ENCODE data around the gene FUNDC2.

FUNDC2 gene

DNA sequence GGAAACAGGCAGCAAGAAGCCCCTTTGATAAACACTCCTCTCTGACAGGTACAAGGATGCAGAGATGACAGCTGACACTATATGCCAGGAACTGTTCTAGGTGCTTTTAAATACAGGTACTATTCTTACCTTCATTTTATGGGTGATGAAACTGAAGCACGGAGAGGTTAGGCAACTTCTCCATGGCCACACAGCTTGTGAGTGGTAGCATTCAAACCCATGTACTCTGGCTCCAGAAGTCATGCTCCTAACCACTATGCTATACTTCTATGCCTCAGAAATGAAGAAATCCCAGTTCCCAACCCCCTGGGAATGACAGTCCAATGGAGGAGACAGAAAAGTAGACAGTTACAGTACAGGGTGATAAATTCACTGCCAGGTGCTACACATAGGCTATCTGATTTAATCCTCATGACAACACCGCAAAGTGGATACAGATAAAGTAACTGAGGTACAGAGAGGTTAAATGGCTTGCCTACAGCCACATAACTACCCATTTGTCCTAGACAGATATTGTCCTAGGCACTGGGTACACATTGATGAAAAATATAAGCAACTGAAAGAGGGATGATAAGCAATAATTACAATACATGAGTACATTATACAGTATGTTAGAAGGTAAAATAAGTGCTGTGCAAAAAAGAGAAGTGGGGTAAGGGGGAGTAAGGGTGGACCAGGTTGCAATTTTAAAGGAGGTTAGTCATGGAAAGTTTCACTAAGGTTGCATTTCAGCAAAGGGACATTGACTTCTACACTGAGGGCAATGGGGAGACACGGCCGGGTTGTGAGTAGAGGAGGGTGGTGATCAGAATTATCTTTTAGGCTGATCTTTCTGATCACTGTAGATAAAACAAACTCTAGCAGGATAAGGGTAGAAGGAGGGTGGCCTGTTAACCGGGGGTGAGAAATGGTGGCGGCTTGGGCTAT lies 2.5 kb upstream of the FUNDC2 start:
- FAIRE-seq (no peak), DNase-seq (ENCODE audit: low spot score) (no peak)

DNA sequence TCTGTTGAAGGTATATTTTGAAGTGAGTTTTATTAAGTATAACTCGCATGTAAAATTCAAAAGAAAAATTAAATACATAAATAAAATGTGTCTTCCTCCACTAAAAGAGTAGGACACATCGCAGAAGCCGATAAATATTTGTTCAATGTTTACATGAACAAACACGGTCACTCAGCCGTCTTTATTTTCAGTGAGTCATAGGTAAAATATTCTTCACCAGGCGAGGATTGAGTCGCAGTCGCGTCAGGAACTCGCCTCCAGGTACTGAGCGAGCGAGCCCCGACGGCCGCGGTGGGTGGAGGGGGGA lies 271 bp upstream of the FUNDC2 start:
- FAIRE-seq: no peak

DNA sequence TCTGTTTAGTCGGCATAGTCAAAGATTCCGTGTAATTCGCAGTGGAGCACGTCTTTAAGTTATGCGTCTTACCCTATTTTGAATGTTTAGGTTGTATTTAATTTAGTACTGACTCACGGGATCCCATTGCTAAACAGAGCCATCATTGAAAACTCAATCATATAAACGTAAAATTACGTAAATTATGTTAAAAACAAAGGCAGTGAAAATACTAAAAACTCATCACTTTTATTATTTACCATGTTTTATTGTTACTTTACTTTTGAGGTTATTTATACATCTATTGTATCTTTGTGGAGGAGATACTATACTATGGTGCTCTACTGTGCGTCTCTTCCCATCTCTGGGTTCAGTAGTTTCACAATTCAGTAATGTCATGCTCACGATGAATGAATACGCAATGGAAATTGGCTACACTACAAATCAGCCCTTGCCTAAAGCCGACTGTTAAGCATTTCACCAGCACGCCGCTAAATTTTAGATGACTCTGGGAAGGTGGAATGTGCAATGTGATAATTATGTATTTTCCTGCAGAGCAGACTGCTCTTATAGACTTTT lies 944 bp downstream of the FUNDC2 start:
- FAIRE-seq (no peak), DNase-seq (ENCODE audit: low spot score) (no peak)

More for the DNA sequence above, 271 bp upstream of the FUNDC2 start:
- no peak for DNase-seq (ENCODE audit: low spot score)

DNA sequence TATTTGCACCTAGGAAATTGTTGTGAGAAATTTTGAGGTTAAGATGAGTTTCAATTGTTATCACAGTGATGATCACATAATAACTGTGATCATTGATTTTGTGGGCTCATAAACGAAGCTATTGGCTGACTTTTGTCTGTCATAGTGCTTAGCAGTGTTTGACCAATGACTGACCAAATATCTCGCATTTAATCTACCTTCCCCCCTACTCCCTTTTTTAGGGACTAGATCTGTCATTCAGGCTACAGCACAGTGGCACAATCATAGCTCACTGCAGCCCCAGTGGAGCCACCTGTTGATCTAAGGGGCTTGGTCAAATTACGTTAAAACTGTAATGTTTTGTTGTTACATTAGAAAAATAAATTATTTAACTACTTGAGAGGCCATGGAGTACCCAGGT lies 1.5 kb downstream of the FUNDC2 start:
- DNase-seq (ENCODE audit: low spot score) (no peak), FAIRE-seq (no peak)

DNA sequence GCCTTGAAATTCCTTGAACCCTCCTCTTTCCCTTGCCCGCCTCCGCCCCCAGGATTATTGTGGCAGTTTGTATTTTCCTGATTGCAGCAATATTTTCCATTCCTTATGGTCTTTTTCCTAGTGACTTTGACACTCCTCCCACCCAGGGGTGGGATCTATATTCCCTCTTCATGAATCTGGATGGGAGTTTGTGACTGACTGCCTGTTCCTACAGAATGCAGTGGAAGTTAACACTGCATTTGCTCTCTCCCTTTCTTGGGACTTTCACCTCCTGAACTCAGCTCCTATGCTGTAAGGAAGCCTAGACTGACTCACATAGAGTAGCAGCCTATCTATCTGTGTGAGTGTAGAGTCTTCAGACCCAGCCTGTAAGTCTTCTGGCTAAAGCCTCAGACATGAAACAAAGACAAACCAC lies 2.2 kb downstream of the FUNDC2 start:
- no peak for DNase-seq (ENCODE audit: low spot score)
- FAIRE-seq: no peak

DNA sequence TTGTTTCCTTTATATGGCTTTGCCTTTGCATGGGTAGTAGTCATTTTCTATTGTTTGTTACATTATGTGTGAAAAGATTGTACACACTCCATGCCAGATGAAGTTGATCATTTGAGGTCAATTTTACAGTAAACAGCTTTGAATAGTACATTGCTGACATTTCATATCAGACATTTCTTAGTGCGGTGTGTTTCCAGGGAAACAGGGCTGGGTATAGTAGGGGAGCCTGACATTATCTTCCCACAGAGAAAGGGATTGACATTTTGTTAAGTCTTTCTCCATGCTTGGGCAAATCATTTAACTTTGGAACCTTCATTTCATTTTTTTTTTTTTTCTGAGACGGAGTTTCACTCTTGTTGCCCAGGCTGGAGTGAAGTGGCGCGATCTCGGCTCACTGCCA lies 5.0 kb downstream of the FUNDC2 start:
- DNase-seq (ENCODE audit: low spot score) (no peak), FAIRE-seq (no peak)

DNA sequence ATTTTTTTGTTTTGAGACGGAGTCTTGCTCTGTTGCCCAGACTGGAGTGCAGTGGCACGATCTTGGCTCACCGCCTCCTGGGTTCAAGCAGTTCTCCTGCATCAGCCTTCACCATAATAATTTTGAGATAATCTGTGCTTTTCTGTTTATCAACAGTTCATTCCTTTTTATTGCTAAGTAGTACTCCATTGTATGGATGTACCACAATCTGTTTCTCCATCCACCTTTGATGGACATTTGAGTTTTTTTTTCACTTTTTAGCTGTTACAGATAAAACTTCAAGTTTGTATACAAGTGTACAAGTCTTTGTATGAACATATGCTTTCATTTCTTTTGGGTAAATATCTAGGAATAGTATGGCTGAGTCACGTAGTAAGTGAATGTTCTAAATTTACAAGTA lies 9.0 kb downstream of the FUNDC2 start:
- FAIRE-seq (no peak), DNase-seq (ENCODE audit: low spot score) (no peak)

DNA sequence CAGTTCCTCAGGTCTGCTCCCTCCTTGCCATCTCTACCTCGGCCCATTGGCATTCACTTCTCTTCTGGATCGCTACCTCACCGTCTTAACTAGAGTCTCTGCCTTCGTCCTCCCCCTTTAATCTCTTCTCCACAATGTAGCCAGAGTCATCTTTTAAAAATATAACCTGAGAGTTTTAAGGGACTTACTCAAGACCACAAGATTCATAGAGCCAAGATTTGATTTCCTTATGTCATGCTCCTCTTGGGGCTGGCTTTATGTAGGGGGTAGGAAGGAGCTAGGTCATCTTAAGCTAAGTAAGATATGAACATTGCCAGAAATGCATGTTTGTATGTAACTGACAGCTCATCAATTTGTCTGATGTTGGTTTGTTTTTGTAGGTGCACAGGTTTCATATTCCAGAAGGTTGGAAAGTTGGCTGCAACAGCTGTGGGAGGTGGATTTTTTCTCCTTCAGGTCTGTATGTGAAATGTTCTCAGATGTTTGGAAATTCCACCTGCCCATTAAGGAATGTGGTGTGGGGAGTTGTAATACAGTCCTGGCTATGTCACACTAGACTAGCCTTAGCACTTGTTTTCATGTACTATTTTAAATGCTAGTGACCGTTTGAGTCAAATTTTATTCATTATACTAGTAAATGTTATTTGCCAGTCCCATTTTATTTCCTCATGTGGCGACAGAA lies 19.6 kb downstream of the FUNDC2 start:
- no peak for FAIRE-seq
- no peak for DNase-seq (ENCODE audit: low spot score)

DNA sequence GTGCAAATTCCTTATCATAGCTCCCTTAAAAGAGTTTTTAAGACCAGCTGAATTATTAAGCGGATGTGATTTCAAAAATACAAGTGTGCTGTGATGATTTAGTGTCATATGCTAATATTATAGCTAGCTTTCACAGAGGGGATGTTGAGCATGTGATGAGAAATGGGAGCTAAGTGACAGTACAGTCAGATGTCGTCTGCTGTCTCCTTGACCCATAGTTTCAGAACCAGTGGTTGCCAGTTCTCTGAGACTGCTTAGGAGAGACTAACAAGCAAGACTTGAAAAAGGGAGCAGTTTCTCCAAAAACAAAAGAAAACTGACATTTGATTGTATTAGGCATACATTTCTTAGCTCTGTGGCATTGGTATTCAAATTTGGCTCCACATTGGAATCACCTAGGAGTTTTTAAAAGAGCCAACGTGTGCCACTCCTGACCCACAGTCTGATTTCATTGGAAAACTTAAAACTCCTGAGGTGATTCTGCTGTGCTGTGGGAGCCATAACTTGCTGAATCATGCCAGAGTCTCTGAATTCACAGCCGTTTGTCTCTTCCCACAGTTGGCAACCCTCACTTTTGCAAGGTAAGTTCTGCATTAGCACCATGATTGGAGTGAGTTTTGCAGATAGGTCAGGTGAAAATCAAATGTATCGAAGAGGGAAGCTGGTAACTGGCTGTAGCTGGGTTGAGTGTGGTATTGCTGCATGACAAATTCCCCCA lies 20.3 kb downstream of the FUNDC2 start:
- DNase-seq (ENCODE audit: low spot score) (no peak), FAIRE-seq (no peak)

DNA sequence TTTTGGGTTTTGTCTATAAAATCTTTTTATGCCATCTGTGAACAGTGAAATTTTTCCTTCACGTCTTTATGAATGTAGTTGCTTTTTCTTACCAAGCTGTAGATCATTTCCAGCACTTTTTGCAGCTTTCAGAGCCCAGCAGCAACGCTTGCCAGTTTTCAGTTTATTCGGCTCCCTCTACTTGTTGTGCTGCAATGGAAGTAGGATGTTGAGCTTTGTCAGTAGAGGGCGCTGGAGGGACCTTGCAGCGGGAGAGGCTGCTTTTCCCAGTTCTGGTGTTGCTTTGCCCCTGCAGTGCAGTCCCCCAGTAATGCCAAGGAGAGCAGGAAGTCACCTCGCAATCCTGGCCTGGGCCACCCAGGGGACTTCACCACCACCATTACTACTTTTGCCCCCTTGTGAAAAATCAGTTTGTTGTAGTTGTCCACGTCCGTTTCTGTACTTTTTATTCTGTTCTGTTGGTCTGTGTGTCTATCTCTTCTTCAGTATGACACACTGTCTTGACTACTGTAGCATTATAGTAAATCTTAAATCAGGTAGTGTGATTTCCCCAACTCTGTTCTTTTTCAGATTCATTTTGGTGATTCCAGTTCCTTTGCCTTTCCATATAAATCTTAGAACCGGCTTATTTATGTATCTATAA lies 22.5 kb downstream of the FUNDC2 start:
- DNase-seq (ENCODE audit: low spot score) (peak; percentile 40), FAIRE-seq (no peak)

DNA sequence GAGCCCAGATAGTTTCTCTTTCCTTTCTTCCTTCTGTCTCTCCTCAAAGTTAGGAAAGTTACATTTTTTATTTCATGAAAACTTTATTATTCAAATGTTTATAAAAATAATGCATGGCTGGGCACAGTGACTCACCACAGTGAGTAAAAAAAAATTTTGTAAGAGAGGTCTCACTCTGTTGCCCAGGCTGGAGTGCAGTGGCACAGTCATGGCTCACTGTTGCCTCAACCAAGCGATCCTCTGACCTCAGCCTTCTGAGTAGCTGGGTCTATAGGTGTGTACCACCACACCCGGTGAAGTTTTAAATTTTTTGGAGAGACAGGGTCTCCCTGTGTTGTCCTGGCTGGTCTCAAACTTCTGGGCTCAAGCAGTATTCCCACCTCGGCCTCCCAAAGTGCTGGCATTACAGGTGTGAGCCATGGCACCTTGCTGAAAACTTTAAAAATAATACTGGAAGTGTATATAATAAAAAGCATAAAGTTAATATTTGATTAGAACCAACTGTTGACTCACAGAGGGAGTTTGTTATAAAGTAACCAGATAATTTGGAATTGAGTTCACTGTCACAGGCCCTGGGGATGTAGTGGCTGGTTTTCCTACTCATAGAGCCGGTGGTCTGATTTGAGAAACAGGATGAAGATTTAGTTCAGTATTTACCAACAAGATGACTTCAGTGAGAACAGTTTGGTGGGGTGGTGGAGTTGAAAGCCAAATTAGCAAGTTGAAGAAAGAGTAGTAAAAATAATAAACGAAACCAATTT lies 26.3 kb downstream of the FUNDC2 start:
- DNase-seq (ENCODE audit: low spot score): no peak
- FAIRE-seq: no peak

DNA sequence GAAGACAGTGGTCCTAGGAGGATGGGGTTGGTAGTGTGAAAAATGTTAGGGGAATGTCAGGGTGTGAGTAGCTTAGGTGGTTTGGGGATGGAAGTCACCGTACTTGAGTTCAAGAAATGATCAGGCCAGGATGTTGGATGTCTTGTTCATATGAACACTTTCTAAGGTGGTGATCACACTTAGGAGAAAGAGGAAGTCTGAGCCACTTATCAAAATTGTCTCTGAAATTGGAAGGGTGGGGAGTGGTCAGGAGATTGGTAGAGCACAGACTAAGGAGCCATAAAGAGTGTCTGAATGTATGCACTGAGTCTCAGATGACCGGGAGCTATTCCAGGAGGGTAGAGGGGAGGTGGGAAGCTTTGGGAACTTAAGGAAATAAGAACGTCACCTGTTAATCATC lies 27.0 kb downstream of the FUNDC2 start:
- FAIRE-seq: no peak

DNA sequence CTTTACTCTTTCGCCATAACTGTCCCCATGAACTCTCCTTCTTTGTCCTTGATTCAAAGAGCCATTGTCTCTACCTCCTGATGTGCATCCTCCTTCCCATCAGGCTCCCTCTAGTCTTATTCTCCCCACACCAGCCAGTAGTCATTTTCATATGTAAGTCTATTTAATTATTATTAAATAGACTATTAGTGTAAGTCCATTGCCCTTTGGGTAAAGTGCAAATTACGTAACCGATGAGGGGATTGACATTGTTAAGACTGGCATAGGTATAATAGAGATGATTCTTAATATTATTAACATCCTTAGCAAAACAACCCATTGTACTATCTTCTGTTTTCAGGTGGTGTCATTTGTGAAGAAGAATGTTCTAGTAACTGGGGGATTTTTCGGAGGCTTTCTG lies 27.6 kb downstream of the FUNDC2 start:
- no peak for FAIRE-seq

More for the DNA sequence above, 27.0 kb downstream of the FUNDC2 start:
- no peak for DNase-seq (ENCODE audit: low spot score)

DNA sequence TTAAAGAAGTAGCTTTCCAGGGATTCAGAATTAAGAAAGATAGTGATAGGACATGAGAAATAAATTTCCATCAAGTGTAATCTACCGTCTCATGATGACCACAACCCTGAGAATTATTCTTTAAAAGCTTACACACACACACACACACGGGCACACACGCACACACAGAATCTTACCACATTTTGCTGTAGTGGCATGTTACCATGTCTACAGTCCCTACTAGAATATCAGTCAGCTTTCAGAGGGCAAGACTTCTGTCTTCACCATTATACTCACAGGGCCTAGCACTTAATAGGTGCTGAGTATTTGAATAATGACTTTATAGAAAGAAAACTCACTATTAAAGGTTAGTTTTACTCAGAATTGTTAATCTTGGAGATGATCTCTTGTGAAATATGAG lies 28.9 kb downstream of the FUNDC2 start:
- DNase-seq (ENCODE audit: low spot score) (no peak), FAIRE-seq (no peak)

More for the DNA sequence above, 27.6 kb downstream of the FUNDC2 start:
- no peak for DNase-seq (ENCODE audit: low spot score)

DNA sequence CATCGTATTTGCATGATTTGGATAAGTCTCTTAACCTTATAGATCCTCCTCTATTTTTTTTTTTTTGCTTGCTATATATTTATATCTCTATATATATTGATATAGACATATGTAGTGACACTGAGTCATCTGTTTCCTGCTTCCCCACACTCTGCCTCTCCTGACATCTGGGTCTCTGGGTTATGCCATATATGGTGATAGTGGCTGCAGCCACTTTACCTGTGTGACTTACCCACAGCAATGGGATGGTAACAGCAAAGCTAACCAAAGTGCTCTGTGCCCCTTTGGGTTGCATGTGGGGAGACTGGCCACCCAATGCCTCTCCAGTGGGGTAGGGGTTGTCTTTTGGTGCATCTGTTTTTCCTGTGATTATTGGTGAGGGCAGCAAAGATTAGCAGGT lies 29.8 kb downstream of the FUNDC2 start:
- FAIRE-seq (no peak), DNase-seq (ENCODE audit: low spot score) (no peak)

DNA sequence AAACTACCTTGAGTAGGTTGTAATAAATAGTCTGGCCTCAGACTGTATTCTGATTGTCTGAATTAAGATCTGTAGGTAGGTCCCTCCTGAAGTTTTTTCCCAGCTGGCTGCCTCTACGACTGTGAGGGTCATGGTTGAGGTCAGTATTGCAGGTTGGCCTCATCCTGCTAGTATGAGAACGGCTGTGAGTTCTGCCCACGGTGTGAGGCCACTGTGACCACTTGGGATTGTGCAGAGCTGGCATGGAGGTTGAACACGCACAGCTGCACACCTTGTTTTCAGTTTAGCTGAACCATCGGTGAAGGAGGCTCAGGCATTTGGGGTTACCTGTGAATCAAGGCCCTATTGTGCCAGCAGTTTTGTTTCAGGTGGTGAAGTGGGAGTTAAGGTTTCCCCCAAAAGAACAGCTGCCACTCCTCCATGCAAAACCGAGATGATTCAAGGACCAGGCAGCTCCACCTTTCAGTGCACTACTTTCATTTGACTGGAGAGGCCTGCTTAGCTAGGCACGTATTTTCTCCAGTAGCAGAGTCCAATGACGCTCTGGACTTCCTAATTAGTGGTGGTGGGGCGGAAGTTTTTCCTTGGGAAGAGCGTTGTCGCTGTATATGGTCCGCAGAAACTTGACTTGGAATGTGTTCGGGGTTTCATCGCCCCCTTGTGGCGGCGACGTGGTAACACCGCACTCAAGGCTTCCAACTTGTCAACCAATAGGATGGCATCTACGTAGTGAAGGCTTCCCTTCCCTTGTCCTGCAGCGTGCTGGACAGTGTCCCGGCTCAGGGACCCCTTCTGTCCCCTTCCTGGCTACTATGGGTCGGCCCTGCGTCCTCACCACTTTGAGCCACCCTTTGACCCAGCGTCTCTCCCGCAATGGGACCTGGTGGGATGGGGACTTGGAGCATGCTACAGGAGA lies 30.5 kb downstream of the FUNDC2 start:
- FAIRE-seq: no peak
- DNase-seq (ENCODE audit: low spot score): peak; percentile 63

DNA sequence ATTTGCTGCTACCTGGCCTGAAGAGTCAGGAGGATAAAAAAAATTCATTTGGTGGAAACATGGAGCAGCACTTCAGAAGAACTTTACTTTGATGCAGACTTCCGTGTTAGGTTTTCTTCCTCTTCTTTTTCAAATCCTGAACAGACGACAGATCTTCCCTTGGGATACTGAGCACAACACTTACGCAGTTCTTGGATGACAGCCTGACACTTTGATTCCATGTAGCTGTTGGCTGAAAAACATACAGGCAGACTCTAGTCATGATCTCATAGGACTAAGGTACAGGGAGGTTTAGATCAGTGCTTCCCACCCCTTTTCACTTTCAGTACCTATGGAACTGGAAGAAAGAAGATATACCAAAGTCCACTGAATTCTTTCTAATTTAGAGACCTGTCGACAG lies 35.1 kb downstream of the FUNDC2 start:
- DNase-seq (ENCODE audit: low spot score) (no peak), FAIRE-seq (no peak)

DNA sequence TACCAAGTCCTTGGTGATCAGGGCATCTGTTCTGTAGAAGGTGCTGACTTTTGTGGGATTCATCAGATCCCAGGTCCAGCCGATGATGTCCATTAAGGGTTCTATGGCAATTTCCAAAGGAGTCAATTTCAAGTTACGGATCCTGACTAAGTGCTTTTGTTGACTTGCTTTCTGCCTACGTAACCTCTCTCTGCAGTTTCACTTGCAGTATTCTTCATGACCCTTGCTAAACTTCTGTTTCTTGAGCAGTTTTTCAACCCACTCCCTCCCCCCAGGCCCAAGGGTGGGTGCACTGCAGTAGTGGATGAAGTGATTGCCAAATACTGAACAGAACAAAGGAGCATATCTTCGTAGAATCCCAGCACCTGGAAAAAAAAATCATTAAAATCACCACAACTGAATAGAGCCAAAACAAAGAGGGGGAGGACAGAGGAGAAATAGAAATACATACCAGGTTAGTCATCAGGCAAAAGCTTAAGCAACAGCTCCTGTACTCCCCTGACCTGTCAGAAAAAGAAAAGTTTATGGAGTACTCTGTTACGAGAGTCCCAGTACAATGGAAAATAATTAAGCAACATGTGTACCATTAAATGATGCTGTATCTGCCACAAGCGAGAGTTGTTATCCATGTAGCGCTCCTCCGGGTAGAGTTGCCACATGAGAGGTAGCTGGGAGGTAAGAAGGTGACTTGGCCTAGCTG lies 38.5 kb downstream of the FUNDC2 start:
- FAIRE-seq: no peak
- peak; percentile 47 for DNase-seq (ENCODE audit: low spot score)

DNA sequence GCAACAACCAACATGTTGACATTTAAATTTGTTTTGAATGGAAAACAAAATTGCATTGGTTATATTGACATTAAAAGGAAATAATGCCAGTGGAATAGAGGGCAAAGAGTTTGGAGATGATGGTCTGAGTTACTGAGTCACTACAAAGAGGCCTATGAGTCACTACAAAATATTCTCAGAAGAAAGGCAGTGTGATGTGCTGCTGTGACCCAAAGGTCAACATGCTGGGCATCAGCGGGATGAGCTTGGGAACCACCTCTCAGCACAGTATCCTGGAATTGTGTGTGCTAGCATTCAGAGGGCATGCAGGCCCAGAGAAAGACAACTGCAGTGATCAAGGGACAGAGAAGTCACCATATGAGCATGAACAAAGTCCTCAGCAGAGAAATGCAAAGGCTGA lies 41.5 kb downstream of the FUNDC2 start:
- FAIRE-seq (no peak), DNase-seq (ENCODE audit: low spot score) (peak; percentile 46)
